ENCODE data around the gene NOD2. TPM values are rescaled to one million over a fixed set of nuclear protein-coding genes. Genes with fewer than 3 reads are reported as not detected.

NOD2 gene
- total and polyA plus RNA-seq, 2 experiments from 2014 or later: 0.27 to 0.66 TPM

DNA sequence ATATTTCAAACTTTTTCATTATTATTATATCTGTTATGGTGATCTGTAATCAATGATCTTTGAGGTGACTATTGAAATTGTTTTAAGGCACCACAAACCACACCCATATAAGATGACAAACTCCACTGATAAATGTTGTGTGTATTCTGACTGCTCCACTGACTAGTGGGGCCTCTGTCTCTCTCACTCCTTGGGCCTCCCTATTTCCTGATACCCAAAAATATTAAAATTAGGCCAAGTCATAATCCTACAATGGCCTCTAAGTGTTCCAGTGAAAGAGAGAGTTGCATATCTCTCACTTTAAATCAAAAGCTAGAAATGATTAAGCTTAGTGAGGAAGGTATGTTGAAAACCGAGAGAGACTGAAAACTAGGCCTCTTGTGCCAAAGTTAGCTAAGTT is 71.9 kb downstream of the NOD2 start:
- no peaks in the 10 kb centered on the region for H3K36me3 ChIP-seq (ENCODE audit: insufficient read depth)
- DNase-seq (ENCODE audit: low spot score) (no peak), ATAC-seq (no peak)
- H4K20me1 ChIP-seq (replicated peaks; ENCODE audit: insufficient read depth): no peaks in the 10 kb centered on the region; the same call in 1 of the 2 replicates
- H3K36me3 Mint-ChIP-seq (ENCODE audit: low read depth): peaks cover 19% of the 10 kb centered on the region
- H3F3A ChIP-seq (replicated peaks; ENCODE audit: low read depth): no peaks in the 10 kb centered on the region
- H3K27me3 ChIP-seq (ENCODE audit: insufficient read depth): no peaks in the 10 kb centered on the region
- no peaks in the 10 kb centered on the region; the same call in 1 of the 2 replicates for H3K79me2 ChIP-seq (replicated peaks; ENCODE audit: insufficient read depth)
- no peak overlapping the region for H3K27ac Mint-ChIP-seq
- H3K27ac ChIP-seq (ENCODE audit: low read depth): no peak overlapping the region
- H3K9me3 Mint-ChIP-seq: peaks cover 10% of the 10 kb centered on the region; the same call in 2 of the 3 replicates
- no peak overlapping the region for H3K4me3 Mint-ChIP-seq
- H3K4me2 ChIP-seq: no peak overlapping the region
- 0 out of 2 replicates have a peak, but pooled peaks cover 4% of the 10 kb centered on the region for H3K4me1 ChIP-seq (ENCODE audit: insufficient read depth)
- H3K9me2 ChIP-seq (ENCODE audit: insufficient read depth): no peaks in the 10 kb centered on the region
- TF ChIP-seq ZNF462 (CRISPR knock-in tag; IDR thresholded peaks at IDR 0.05) (no peak), CREB1 (CRISPR knock-in tag; IDR thresholded peaks at IDR 0.05; ENCODE audit: low read depth) (no peak), REST (IDR thresholded peaks at IDR 0.05; ENCODE audit: unreplicated experiment) (no peak), ETS1 (IDR thresholded peaks at IDR 0.05) (no peak), STAT1 (IDR thresholded peaks at IDR 0.05; ENCODE audit: unreplicated experiment) (no peak), POLR2AphosphoS5 (IDR thresholded peaks at IDR 0.05; ENCODE audit: low read depth) (no peak), CTCF (conservative IDR thresholded peaks at IDR 0.05; ENCODE audit: low read depth in 2 of 2) (no peak), EZH2 (IDR thresholded peaks at IDR 0.05; ENCODE audit: low read depth, unreplicated experiment) (no peak), JUNB (IDR thresholded peaks at IDR 0.05; ENCODE audit: unreplicated experiment) (no peak), ZNF114 (CRISPR knock-in tag; IDR thresholded peaks at IDR 0.05) (no peak), EZH2phosphoT487 (IDR thresholded peaks at IDR 0.05; ENCODE audit: unreplicated experiment) (no peak), ZNF331 (CRISPR knock-in tag; IDR thresholded peaks at IDR 0.05; ENCODE audit: low read depth) (no peak), NANOG (IDR thresholded peaks at IDR 0.05; ENCODE audit: borderline replicate concordance) (no peak)
- peaks cover 4% of the 10 kb centered on the region; the same call in 2 of the 3 replicates for H3K4me1 Mint-ChIP-seq
- H3K4me3 ChIP-seq: no peak overlapping the region
- H3K27me3 Mint-ChIP-seq (ENCODE audit: insufficient read depth, low read depth, poor library complexity): peaks cover 1% of the 10 kb centered on the region
- no peak overlapping the region for H2AFZ ChIP-seq
